H1 (cell line): ENCODE data around the gene MLEC. TPM values are rescaled to one million over a fixed set of nuclear protein-coding genes. Genes with fewer than 3 reads are reported as not detected.

Source experiments
- CTCF ChIA-PET: fragments of 300-600 bp; sonication (Branson Sonifier 250); formaldehyde crosslinking; loops from one replicate; lab custom pipeline; 2021; ENCODE audit not compliant: partially characterized antibody; lab: Charles Lee
- POLR2A ChIA-PET: fragments of 300-600 bp; sonication (Branson Sonifier 250); formaldehyde crosslinking; loops from one replicate; lab custom pipeline; 2021; ENCODE audit warnings: inconsistent platforms; ENCODE audit not compliant: partially characterized antibody; lab: Charles Lee
- DNase-seq, 2 experiments: peaks; one replicate each; pipeline versions ENCODE4 v3.0.0 to v3.0.0-alpha.2; 2010 to 2022; ENCODE audit warnings: low spot score in 2 of 2, low read depth in 1 of 2, mixed read lengths in 1 of 2
- FAIRE-seq: peaks from 2 replicates; lab custom pipeline; 2011; peaks lifted over from hg19 to GRCh38; lab: Jason Lieb, UNC
- H2AFZ ChIP-seq: 2 replicates; pipeline ENCODE4 v1.8.1; 2012; ENCODE audit warnings: low read length, inconsistent platforms
- H2AK5ac ChIP-seq: 2 replicates; pipeline ENCODE4 v1.6.1; 2013; ENCODE audit warnings: low read depth, low read length
- H2BK120ac ChIP-seq: replicated peaks from 2 replicates; pipeline ENCODE3; 2013; ENCODE audit warnings: low read depth, low read length, inconsistent platforms
- H2BK12ac ChIP-seq: 2 replicates; pipeline ENCODE4 v1.6.1; 2013; ENCODE audit warnings: low read depth, low read length
- H2BK15ac ChIP-seq: 2 replicates; pipeline ENCODE4 v1.6.1; 2013; ENCODE audit warnings: low read length
- H2BK20ac ChIP-seq: 2 replicates; pipeline ENCODE4 v1.6.1; 2013; ENCODE audit warnings: low read length
- H2BK5ac ChIP-seq: 2 replicates; pipeline ENCODE4 v1.6.1; 2013; ENCODE audit warnings: low read depth, low read length
- H3K14ac ChIP-seq: 2 replicates; pipeline ENCODE4 v1.6.1; 2013; ENCODE audit warnings: inconsistent platforms; ENCODE audit not compliant: insufficient read length
- H3K18ac ChIP-seq: 2 replicates; pipeline ENCODE4 v1.6.1; 2013; ENCODE audit warnings: low read length; ENCODE audit errors: extremely low read depth
- H3K23ac ChIP-seq: 2 replicates; pipeline ENCODE4 v1.6.1; 2013; ENCODE audit warnings: inconsistent platforms; ENCODE audit not compliant: insufficient read length
- H3K23me2 ChIP-seq: 2 replicates; pipeline ENCODE4 v1.6.1; 2013; ENCODE audit warnings: low read depth, low read length
- H3K27ac ChIP-seq: 2 replicates; pipeline ENCODE4 v1.6.1; 2011; ENCODE audit warnings: low read depth, low read length, inconsistent platforms
- H3K27me3 ChIP-seq, 4 experiments: replicated peaks in 1 of 4; 1 replicate in 1 of 4; 2 replicates in 3 of 4; pipeline versions ENCODE4 v1.6.1 to v1.8.1; 2011 to 2013; ENCODE audit warnings: low read length in 3 of 4, mild to moderate bottlenecking in 3 of 4, inconsistent platforms in 2 of 4, mixed read lengths in 2 of 4, moderate library complexity in 1 of 4; ENCODE audit not compliant: control insufficient read depth in 3 of 4, insufficient read depth in 3 of 4; ENCODE audit errors: extremely low read depth in 1 of 4
- H3K36me3 ChIP-seq, 4 experiments: 2 replicates each; pipeline versions ENCODE4 v1.6.1 to v1.8.1; 2011 to 2013; ENCODE audit warnings: mild to moderate bottlenecking in 4 of 4, low read length in 3 of 4, moderate library complexity in 2 of 4, control low read depth in 1 of 4, inconsistent platforms in 1 of 4; ENCODE audit not compliant: insufficient read depth in 4 of 4, control insufficient read depth in 2 of 4
- H3K4ac ChIP-seq: replicated peaks from 2 replicates; pipeline ENCODE3; 2013; ENCODE audit warnings: low read length, low read depth, mixed read lengths, inconsistent platforms; ENCODE audit not compliant: insufficient read length
- H3K4me1 ChIP-seq, 4 experiments: replicated peaks in 1 of 4; 1 replicate in 1 of 4; 2 replicates in 3 of 4; pipeline versions ENCODE4 v1.6.1 to v1.8.1; 2011 to 2013; ENCODE audit warnings: low read length in 3 of 4, inconsistent platforms in 2 of 4, mixed read lengths in 1 of 4; ENCODE audit not compliant: insufficient read depth in 4 of 4, control insufficient read depth in 3 of 4
- H3K4me2 ChIP-seq, 2 experiments: 2 replicates each; pipeline versions ENCODE4 v1.6.1 to v1.8.1; 2011 to 2013; ENCODE audit warnings: low read depth in 2 of 2, low read length in 2 of 2, control low read depth in 1 of 2, inconsistent platforms in 1 of 2, mild to moderate bottlenecking in 1 of 2; ENCODE audit not compliant: insufficient read depth in 1 of 2
- H3K4me3 ChIP-seq, 4 experiments: fragments of 200-600, 300-600 bp in 1 of 4; sonication (generic), shearing (Covaris generic), sonication (Bioruptor Twin) in 1 of 4; 2 replicates each; pipeline versions ENCODE4 v1.5.1 to v1.8.1; 2011 to 2016; ENCODE audit warnings: low read length in 4 of 4, low read depth in 3 of 4, control low read depth in 2 of 4, inconsistent platforms in 2 of 4, mild to moderate bottlenecking in 2 of 4, mixed read lengths in 1 of 4, moderate library complexity in 1 of 4; ENCODE audit not compliant: insufficient read depth in 2 of 4; ENCODE audit errors: extremely low read depth in 1 of 4
- H3K56ac ChIP-seq: replicated peaks from 2 replicates; pipeline ENCODE3; 2013; ENCODE audit warnings: low read depth, mild to moderate bottlenecking, mixed read lengths, low read length, inconsistent platforms; ENCODE audit not compliant: insufficient read length
- H3K79me1 ChIP-seq: 2 replicates; pipeline ENCODE4 v1.6.1; 2013; ENCODE audit warnings: low read depth, low read length, control low read depth
- H3K79me2 ChIP-seq, 2 experiments: 2 replicates each; pipeline versions ENCODE4 v1.6.1 to v1.8.1; 2012 to 2013; ENCODE audit warnings: low read length in 2 of 2, mild to moderate bottlenecking in 2 of 2, inconsistent platforms in 1 of 2; ENCODE audit not compliant: insufficient read depth in 2 of 2, control insufficient read depth in 1 of 2
- H3K9ac ChIP-seq, 4 experiments: replicated peaks in 1 of 4; 1 replicate in 1 of 4; 2 replicates in 3 of 4; pipeline versions ENCODE4 v1.6.1 to v1.8.1; 2011 to 2013; ENCODE audit warnings: low read depth in 3 of 4, low read length in 3 of 4, control low read depth in 2 of 4, mild to moderate bottlenecking in 2 of 4, moderate library complexity in 2 of 4, inconsistent platforms in 1 of 4; ENCODE audit errors: extremely low read depth in 1 of 4
- H3K9me3 ChIP-seq, 2 experiments: 2 replicates each; pipeline versions ENCODE4 v1.6.1 to v1.8.1; 2012 to 2013; ENCODE audit warnings: mild to moderate bottlenecking in 2 of 2, moderate library complexity in 2 of 2, control low read depth in 1 of 2, inconsistent platforms in 1 of 2, low read depth in 1 of 2, low read length in 1 of 2, mixed read lengths in 1 of 2; ENCODE audit not compliant: insufficient read depth in 2 of 2
- H4K20me1 ChIP-seq, 2 experiments: replicated peaks in 1 of 2; 2 replicates each; pipeline versions ENCODE3 to v1.8.1; 2011 to 2013; ENCODE audit warnings: inconsistent platforms in 2 of 2, low read length in 2 of 2, mild to moderate bottlenecking in 1 of 2; ENCODE audit not compliant: insufficient read depth in 2 of 2, control insufficient read depth in 1 of 2
- H4K5ac ChIP-seq: 2 replicates; pipeline ENCODE4 v1.6.1; 2013; ENCODE audit warnings: low read length, low read depth, mixed read lengths, inconsistent platforms; ENCODE audit not compliant: insufficient read length
- H4K8ac ChIP-seq: 2 replicates; pipeline ENCODE4 v1.8.0; 2013; ENCODE audit warnings: mild to moderate bottlenecking, moderate library complexity, low read length, inconsistent platforms; ENCODE audit not compliant: insufficient read depth; ENCODE audit errors: extremely low read depth
- H4K91ac ChIP-seq: replicated peaks from 2 replicates; pipeline ENCODE3; 2013; ENCODE audit warnings: low read length, mixed read lengths, inconsistent platforms; ENCODE audit not compliant: insufficient read length
- GABPA ChIP-seq: IDR thresholded peaks from 2 replicates; pipeline ENCODE4 v1.6.1; 2011; ENCODE audit warnings: mild to moderate bottlenecking, low read length, moderate library complexity, borderline replicate concordance; ENCODE audit not compliant: insufficient read depth
- SP4 ChIP-seq: IDR thresholded peaks from 2 replicates; pipeline ENCODE4 v1.6.1; 2012; ENCODE audit warnings: low read length, inconsistent platforms
- WGBS, 2 experiments: shearing (Covaris generic) in 1 of 2; methylation state at CpG; one replicate each; pipeline versions ENCODE4 v1.1.6 to v1.1.7; 2013 to 2015; ENCODE audit warnings: low lambda C conversion rate in 2 of 2, mixed read lengths in 2 of 2, inconsistent platforms in 1 of 2, low coverage in 1 of 2, missing lambda C conversion rate in 1 of 2; ENCODE audit not compliant: insufficient replicate concordance in 2 of 2, insufficient coverage in 1 of 2, insufficient read length in 1 of 2; ENCODE audit errors: extremely low coverage in 1 of 2, missing lambda C conversion rate in 1 of 2; 5-methylcytosine and 5-hydroxymethylcytosine counted together
- polyA plus RNA-seq, 7 experiments: library from polyadenylated mRNA; depleted of rRNA in 3 of 7; stranded (reverse) in 5 of 7; unstranded in 2 of 7; fragments of >200 nt in 5 of 7; fragments of 200-250 nt in 2 of 7; gene quantifications; 1 replicate in 5 of 7; 2 replicates in 1 of 7; 4 replicates in 1 of 7; pipeline versions ENCODE4 v1.2.1 to v1.2.3, GENCODE V29; 2011 to 2013; ENCODE audit warnings: missing spikeins in 2 of 7, mixed read lengths in 2 of 7
- total RNA-seq: library from RNA; stranded (reverse); fragmentation: NEBNext Ultra II Directional; extraction: Animal tissue kit (Norgen Biotek cat#: 25700); gene quantifications from 2 replicates; pipeline ENCODE4 v1.2.1, GENCODE V29; 2021

The MLEC gene
- total and polyA plus RNA-seq, 2 of the 8 experiments (the other 6 are each of a cell fraction or from before 2014, with no cell fraction given): 37.1 to 260 TPM

GRCh38 chr12:120720987-120721801 is 34.2 kb downstream of the MLEC start:
- H3K23me2 ChIP-seq: peaks cover 4% of the 10 kb centered on the region; the same call in 1 of the 2 replicates
- no peak overlapping the region for H2BK20ac ChIP-seq
- peaks cover 0 to 5% (median 4%) of the 10 kb centered on the region in 4 experiments; a peak in 4 of 7 replicates for H3K4me1 ChIP-seq
- peaks cover 0 to under 1% (median 0%) of the 10 kb centered on the region in 4 experiments; a peak in 2 of 7 replicates for H3K27me3 ChIP-seq
- no peak overlapping the region for H3K4ac ChIP-seq
- no peak for FAIRE-seq
- no peak overlapping the region for H2AK5ac ChIP-seq
- no peak overlapping the region for H4K91ac ChIP-seq
- H3K9ac ChIP-seq: no peak overlapping the region
- H3K4me2 ChIP-seq: no peak overlapping the region
- H4K20me1 ChIP-seq: peaks cover 0 to 8% of the 10 kb centered on the region in 2 experiments
- CTCF ChIA-PET: interaction anchor here (0.9 to 2.2 kb wide), 8 partner anchors 14 to 140 kb away, joined by 3 to 9 read pairs (median 3); partner anchors contain the start of gene POP5
- H2AFZ ChIP-seq: no peak overlapping the region
- no peaks in the 10 kb centered on the region for H3K79me2 ChIP-seq
- H2BK12ac ChIP-seq: no peak overlapping the region
- 92% methylated on average over 10 of the region's 10 CpGs; no CpG with 5 or more reads in 1 of the 2 experiments for WGBS, 2 experiments
- H2BK120ac ChIP-seq: no peak overlapping the region
- H3K79me1 ChIP-seq: 0 out of 2 replicates have a peak, but pooled peaks cover 4% of the 10 kb centered on the region
- no peak overlapping the region for H3K27ac ChIP-seq
- no peak overlapping the region for H3K14ac ChIP-seq
- no peak overlapping the region for H2BK5ac ChIP-seq
- no peak overlapping the region for H4K8ac ChIP-seq
- TF ChIP-seq SP4: no peak
- no peak for TF ChIP-seq GABPA
- TF ChIP-seq, all 59 proteins: peak for 0
- H3K56ac ChIP-seq: no peak overlapping the region
- H3K4me3 ChIP-seq: no peak overlapping the region
- H3K23ac ChIP-seq: no peak overlapping the region
- H4K5ac ChIP-seq: no peak overlapping the region
- H3K36me3 ChIP-seq: peaks cover 36 to 66% (median 58%) of the 10 kb centered on the region in 4 experiments
- no peak overlapping the region for H2BK15ac ChIP-seq
- POLR2A ChIA-PET: interaction anchor here (0.6 to 1.5 kb wide), 4 partner anchors 74 to 141 kb away, joined by 3 read pairs; no protein-coding TSS in a partner anchor
- no peak overlapping the region for H3K18ac ChIP-seq
- no peaks in the 10 kb centered on the region for H3K9me3 ChIP-seq
- DNase-seq: no peak
